HFFc6 (cell line): ENCODE measurements around the gene MYO1D. TPM values are rescaled to one million over a fixed set of nuclear protein-coding genes. Genes with fewer than 3 reads are reported as not detected.
A peak's percentile ranks its signal among the peaks of the same experiment; 100 is the strongest.

Experiments
- DNase-seq: peaks from one replicate; pipeline ENCODE4 v3.0.0-alpha.2; 2018
- H3K27ac Mint-ChIP-seq: 2 replicates; pipeline ENCODE4 v1.8.0; 2020; ENCODE audit warnings: mild to moderate bottlenecking, mixed read lengths
- H3K27me3 Mint-ChIP-seq: 2 replicates; pipeline ENCODE4 v1.8.0; 2021; ENCODE audit warnings: mild to moderate bottlenecking, moderate library complexity, mixed read lengths; ENCODE audit not compliant: insufficient read depth
- H3K36me3 Mint-ChIP-seq: 2 replicates; pipeline ENCODE4 v1.8.0; 2021; ENCODE audit warnings: low read depth, mixed read lengths
- H3K4me1 Mint-ChIP-seq: 2 replicates; pipeline ENCODE4 v1.8.0; 2020; ENCODE audit warnings: low read depth, mixed read lengths
- H3K4me3 Mint-ChIP-seq: 2 replicates; pipeline ENCODE4 v1.8.0; 2020; ENCODE audit warnings: mild to moderate bottlenecking, moderate library complexity, mixed read lengths
- H3K9me3 Mint-ChIP-seq: 2 replicates; pipeline ENCODE4 v1.8.0; 2020; ENCODE audit warnings: mild to moderate bottlenecking, mixed read lengths
- CTCF ChIP-seq: fragments of 200-600 bp; sonication (generic); IDR thresholded peaks from 2 replicates; pipeline ENCODE4 v1.5.0; 2021; ENCODE audit warnings: antibody characterized with exemption, mild to moderate bottlenecking
- total RNA-seq, 6 experiments: library from RNA; stranded (reverse); fragmentation: NEBNext Ultra II Directional; extraction: Animal tissue kit (Norgen Biotek cat#: 25700); gene quantifications; 2 replicates in 1 of 6; 3 replicates in 5 of 6; pipeline ENCODE4 v1.2.3, GENCODE V29; 2021

Gene MYO1D
- total RNA-seq, 6 experiments from 2014 or later: 3.8 to 28.8 (median 4.8) TPM

GRCh38 chr17:32464374-32464773 lies 412.6 kb downstream of the MYO1D start:
- H3K4me3 Mint-ChIP-seq: no peak overlapping the region
- no peak for DNase-seq
- peaks cover 25% of the 10 kb centered on the region for H3K36me3 Mint-ChIP-seq
- peaks cover 8% of the 10 kb centered on the region for H3K4me1 Mint-ChIP-seq
- TF ChIP-seq CTCF: no peak
- no peaks in the 10 kb centered on the region for H3K9me3 Mint-ChIP-seq
- H3K27me3 Mint-ChIP-seq: no peaks in the 10 kb centered on the region; the same call in none of the 2 replicates
- H3K27ac Mint-ChIP-seq: no peak overlapping the region

- no peaks in the 10 kb centered on the region for H3K9me3 Mint-ChIP-seq
- DNase-seq: no peak
- peaks cover 8% of the 10 kb centered on the region for H3K4me1 Mint-ChIP-seq
- TF ChIP-seq CTCF: no peak
- no peak overlapping the region for H3K4me3 Mint-ChIP-seq
- no peak overlapping the region for H3K27ac Mint-ChIP-seq
- peaks cover 29% of the 10 kb centered on the region for H3K36me3 Mint-ChIP-seq
- H3K27me3 Mint-ChIP-seq: no peaks in the 10 kb centered on the region; the same call in none of the 2 replicates
These were observed 413.6 kb downstream of the MYO1D start for GRCh38 chr17:32463304-32463703.

GRCh38 chr17:32461853-32462617 lies 414.9 kb downstream of the MYO1D start:
- DNase-seq: peak; percentile 66
- peak; percentile 77 for TF ChIP-seq CTCF
- Mint-ChIP-seq H3K27ac (no peak overlapping the region; the same call in 1 of the 2 replicates), H3K4me3 (no peak overlapping the region), H3K27me3 (no peaks in the 10 kb centered on the region; the same call in 1 of the 2 replicates), H3K4me1 (peaks cover 8% of the 10 kb centered on the region), H3K36me3 (peaks cover 32% of the 10 kb centered on the region), H3K9me3 (no peaks in the 10 kb centered on the region)

GRCh38 chr17:32461498-32461852 lies 415.4 kb downstream of the MYO1D start:
- no peak for TF ChIP-seq CTCF
- Mint-ChIP-seq H3K27me3 (no peaks in the 10 kb centered on the region; the same call in 1 of the 2 replicates), H3K4me1 (peaks cover 8% of the 10 kb centered on the region), H3K36me3 (peaks cover 36% of the 10 kb centered on the region), H3K4me3 (no peak overlapping the region), H3K9me3 (no peaks in the 10 kb centered on the region), H3K27ac (no peak overlapping the region; the same call in 1 of the 2 replicates)
- DNase-seq: no peak

GRCh38 chr17:32460054-32460453 lies 416.9 kb downstream of the MYO1D start:
- TF ChIP-seq CTCF: no peak
- H3K9me3 Mint-ChIP-seq: no peaks in the 10 kb centered on the region
- no peak for DNase-seq
- peaks cover 8% of the 10 kb centered on the region for H3K4me1 Mint-ChIP-seq
- H3K27me3 Mint-ChIP-seq: no peaks in the 10 kb centered on the region; the same call in 1 of the 2 replicates
- no peak overlapping the region for H3K4me3 Mint-ChIP-seq
- H3K27ac Mint-ChIP-seq: no peak overlapping the region
- peaks cover 39% of the 10 kb centered on the region for H3K36me3 Mint-ChIP-seq
